Measurements from ENCODE around the gene THSD7B. TPM values are rescaled to one million over a fixed set of nuclear protein-coding genes. Genes with fewer than 3 reads are reported as not detected.

Gene THSD7B
- total RNA-seq, 4 donors from 2014 or later = 0.80 to 0.83 TPM; not detected in 2

DNA sequence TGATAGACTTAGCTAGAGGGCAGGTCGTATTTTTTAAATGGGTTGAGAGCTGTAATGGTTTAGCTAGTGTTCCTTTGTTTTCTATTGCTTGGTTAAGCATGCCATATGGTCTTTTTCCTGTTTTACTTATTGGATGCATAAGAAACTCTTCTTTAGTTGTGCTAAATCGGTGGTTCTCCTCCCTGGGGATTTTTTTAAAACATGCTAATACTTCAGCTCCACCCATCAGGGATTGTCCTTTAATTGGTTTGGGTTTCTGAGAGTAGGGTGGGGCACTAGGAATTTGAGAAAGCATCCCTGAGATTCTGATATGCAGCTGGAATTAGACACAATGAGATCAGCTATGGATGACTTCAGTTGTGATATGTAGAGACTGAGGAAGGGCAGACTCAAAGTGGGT is 497.2 kb downstream of the THSD7B start:
- Histone ChIP-seq H3K36me3 (no peaks in the 10 kb centered on the region), H3K9me3 (no peaks in the 10 kb centered on the region), H3K27me3 (no peaks in the 10 kb centered on the region), H3K27ac (no peak overlapping the region), H3K4me3 (no peak overlapping the region), H3K4me1 (no peaks in the 10 kb centered on the region)
- no peak for DNase-seq
- TF ChIP-seq, protein P1, sequence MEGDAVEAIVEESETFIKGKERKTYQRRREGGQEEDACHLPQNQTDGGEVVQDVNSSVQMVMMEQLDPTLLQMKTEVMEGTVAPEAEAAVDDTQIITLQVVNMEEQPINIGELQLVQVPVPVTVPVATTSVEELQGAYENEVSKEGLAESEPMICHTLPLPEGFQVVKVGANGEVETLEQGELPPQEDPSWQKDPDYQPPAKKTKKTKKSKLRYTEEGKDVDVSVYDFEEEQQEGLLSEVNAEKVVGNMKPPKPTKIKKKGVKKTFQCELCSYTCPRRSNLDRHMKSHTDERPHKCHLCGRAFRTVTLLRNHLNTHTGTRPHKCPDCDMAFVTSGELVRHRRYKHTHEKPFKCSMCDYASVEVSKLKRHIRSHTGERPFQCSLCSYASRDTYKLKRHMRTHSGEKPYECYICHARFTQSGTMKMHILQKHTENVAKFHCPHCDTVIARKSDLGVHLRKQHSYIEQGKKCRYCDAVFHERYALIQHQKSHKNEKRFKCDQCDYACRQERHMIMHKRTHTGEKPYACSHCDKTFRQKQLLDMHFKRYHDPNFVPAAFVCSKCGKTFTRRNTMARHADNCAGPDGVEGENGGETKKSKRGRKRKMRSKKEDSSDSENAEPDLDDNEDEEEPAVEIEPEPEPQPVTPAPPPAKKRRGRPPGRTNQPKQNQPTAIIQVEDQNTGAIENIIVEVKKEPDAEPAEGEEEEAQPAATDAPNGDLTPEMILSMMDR (IDR thresholded peaks at IDR 0.05) = no peak
- no peak for TF ChIP-seq POLR2A (IDR thresholded peaks at IDR 0.05)

DNA sequence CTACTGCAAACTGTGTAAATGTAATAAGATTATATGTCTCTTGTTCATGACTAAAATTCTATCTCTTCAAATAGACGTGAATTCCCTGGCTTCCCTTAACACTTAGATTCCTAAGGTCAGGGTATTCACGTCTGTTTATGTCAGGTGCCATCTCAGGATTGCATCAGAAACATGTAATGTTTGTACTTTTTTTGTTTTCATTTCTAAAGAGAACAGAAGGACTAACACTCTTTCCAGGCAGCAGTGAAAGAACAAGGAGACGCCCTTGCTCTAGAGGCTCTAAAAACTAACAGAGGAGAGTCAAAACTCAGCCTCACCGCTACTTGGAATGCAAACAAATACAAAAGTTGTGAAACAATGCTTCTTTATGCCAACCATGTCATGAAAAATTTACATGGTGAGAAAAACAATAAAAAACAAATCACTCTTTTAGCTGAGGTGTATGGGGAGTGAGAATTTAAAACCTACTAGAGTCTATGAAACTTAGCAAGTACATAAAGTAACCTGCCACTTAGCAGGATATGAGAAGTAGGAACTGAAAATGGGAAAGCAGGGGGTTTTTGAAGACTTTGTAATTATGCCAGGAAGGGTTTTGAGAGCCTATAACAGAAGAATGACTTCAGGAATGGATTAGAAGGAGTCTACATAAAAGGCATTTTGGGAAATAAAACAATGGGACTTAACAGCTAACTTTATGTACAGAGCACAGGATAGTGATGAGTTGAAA is 522.7 kb downstream of the THSD7B start:
- no peaks in the 10 kb centered on the region for H3K36me3 ChIP-seq
- TF ChIP-seq, protein P1 (IDR thresholded peaks at IDR 0.05) = no peak
- no peak for TF ChIP-seq POLR2A (IDR thresholded peaks at IDR 0.05)

DNA sequence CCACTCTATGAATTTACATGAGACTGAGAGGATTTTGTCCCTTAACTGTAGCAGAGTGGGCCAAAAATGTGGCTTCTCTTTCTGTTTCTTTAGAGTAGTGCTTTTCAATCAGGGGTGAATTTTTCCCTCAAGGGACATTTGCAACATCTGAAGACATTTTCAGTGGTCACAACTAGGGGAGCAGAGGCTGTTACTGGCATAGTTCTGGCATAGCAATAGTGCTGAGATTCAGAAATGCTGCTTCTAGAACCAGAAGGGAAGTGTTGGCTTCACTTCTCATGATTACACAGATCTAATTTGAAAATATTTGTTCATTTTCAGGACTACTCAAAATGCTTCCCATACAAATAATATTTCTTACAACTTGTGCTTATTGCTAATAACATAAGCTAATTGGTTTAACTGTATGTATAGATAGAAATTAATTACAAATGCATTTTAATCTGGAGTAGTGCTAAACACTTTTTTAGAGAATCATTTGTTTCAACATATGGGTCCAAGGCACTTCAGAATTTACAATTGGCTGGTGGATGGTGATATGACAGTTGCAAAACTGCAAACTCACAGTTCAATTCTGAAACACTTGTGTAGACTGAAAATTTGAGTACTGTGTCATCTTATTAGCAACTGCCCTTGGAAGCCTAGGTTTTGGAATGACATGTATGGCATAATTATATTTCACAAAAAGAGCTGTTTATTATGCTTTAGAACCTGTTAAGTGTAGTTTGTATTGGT is 526.7 kb downstream of the THSD7B start:
- DNase-seq = no peak

More for the DNA sequence above, 522.7 kb downstream of the THSD7B start:
- Histone ChIP-seq H3K4me3 (no peak overlapping the region), H3K4me1 (no peaks in the 10 kb centered on the region), H3K9me3 (no peaks in the 10 kb centered on the region), H3K27ac (no peak overlapping the region), H3K27me3 (no peaks in the 10 kb centered on the region)
- no peak for DNase-seq

DNA sequence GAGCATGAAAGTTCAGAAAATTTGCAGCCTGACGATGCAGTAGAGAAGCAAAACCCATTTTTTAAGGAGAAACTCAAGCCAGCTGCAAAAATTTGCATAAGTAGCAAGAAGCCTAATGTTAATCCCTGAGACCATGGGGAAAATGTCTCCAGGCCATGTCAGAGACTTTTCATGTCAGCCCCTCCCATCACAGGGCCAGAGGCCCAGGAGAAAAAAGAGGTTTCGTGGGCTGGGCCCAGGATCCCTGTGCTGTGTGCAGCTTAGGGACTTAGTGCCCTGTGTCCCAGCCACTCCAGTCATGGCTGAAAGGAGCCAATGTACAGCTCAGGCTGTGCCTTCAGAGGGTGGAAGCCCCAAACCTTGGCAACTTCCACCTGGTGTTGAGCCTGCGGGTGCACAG is 533.0 kb downstream of the THSD7B start:
- Histone ChIP-seq H3K4me1 (no peaks in the 10 kb centered on the region), H3K36me3 (no peaks in the 10 kb centered on the region), H3K27me3 (no peaks in the 10 kb centered on the region), H3K9me3 (peaks cover 0 to 3% (median 0%) of the 10 kb centered on the region in 4 donors), H3K27ac (no peak overlapping the region), H3K4me3 (no peak overlapping the region)
- no peak for DNase-seq
- no peak for TF ChIP-seq POLR2A (IDR thresholded peaks at IDR 0.05)
- TF ChIP-seq, protein P1 (IDR thresholded peaks at IDR 0.05) = no peak

More for the DNA sequence above, 526.7 kb downstream of the THSD7B start:
- H3K27ac ChIP-seq = no peak overlapping the region
- H3K4me1 ChIP-seq = no peaks in the 10 kb centered on the region
- no peak for TF ChIP-seq POLR2A (IDR thresholded peaks at IDR 0.05)
- TF ChIP-seq, protein P1 (IDR thresholded peaks at IDR 0.05) = no peak
- H3K27me3 ChIP-seq = no peaks in the 10 kb centered on the region
- H3K36me3 ChIP-seq = no peaks in the 10 kb centered on the region
- no peak overlapping the region for H3K4me3 ChIP-seq
- no peaks in the 10 kb centered on the region for H3K9me3 ChIP-seq

DNA sequence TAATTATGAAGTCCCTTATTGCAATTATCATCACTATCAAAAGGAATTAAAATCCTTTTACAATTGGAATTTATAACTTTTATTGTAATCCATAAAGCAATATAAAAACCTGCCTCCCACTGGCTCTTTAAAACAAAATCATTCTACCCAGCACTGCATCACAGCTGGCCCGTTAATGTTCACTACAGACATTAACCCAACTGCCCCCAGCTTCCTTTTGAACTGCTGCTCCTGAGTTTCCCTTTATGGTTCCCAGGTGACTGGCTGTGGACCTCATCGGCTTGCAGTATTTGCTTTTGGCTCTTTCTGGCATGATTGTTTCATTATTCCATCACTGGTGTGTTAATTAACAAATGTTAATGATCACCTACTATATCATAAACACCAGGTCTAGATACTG is 535.6 kb downstream of the THSD7B start:
- H3K4me3 ChIP-seq = no peak overlapping the region
- no peaks in the 10 kb centered on the region for H3K4me1 ChIP-seq
- no peak overlapping the region for H3K27ac ChIP-seq
- H3K36me3 ChIP-seq = no peaks in the 10 kb centered on the region
- no peak for TF ChIP-seq POLR2A (IDR thresholded peaks at IDR 0.05)
- TF ChIP-seq, protein P1 (IDR thresholded peaks at IDR 0.05) = no peak
- no peak for DNase-seq
- no peaks in the 10 kb centered on the region for H3K27me3 ChIP-seq
- peaks cover 0 to 3% (median 0%) of the 10 kb centered on the region in 4 donors for H3K9me3 ChIP-seq

Data from Peyer's patch (tissue), 4 donors.